ENCODE measurements around the gene DENND2D. TPM values are rescaled to one million over a fixed set of nuclear protein-coding genes. Genes with fewer than 3 reads are reported as not detected.

The DENND2D gene
- total RNA-seq, 2 donors from 2014 or later, result 15.8 to 19.8 TPM

- ATAC-seq (ENCODE audit: insufficient number of reproducible peaks, low FRiP score, low read depth), result no peak
- Histone ChIP-seq H3K27ac (no peak overlapping the region), H3K9me3 (no peaks in the 10 kb centered on the region), H3K4me3 (no peak overlapping the region), H3K4me1 (ENCODE audit: control insufficient read depth in 1 of 2, low read depth in 2 of 2) (no peaks in the 10 kb centered on the region), H3K27me3 (replicated peaks; ENCODE audit: insufficient read depth) (no peaks in the 10 kb centered on the region), H3K36me3 (peaks cover 4% of the 10 kb centered on the region)
- DNase-seq (ENCODE audit: low spot score), result no peak
- TF ChIP-seq CTCF (IDR thresholded peaks at IDR 0.05), result no peak
Observed at GRCh38 chr1:111147948-111148347, 52.5 kb downstream of the DENND2D start.

- DNase-seq (ENCODE audit: low spot score), result no peak
- H3K9me3 ChIP-seq, result no peaks in the 10 kb centered on the region
Observed at GRCh38 chr1:111145963-111146768, 54.3 kb downstream of the DENND2D start.

GRCh38 chr1:111145542-111145941 lies 54.9 kb downstream of the DENND2D start:
- Histone ChIP-seq H3K9me3 (no peaks in the 10 kb centered on the region), H3K4me1 (ENCODE audit: control insufficient read depth in 1 of 2, low read depth in 2 of 2) (peaks cover 12 to 17% of the 10 kb centered on the region in 2 donors), H3K27ac (no peak overlapping the region), H3K27me3 (replicated peaks; ENCODE audit: insufficient read depth) (no peaks in the 10 kb centered on the region), H3K4me3 (no peak overlapping the region), H3K36me3 (no peaks in the 10 kb centered on the region)
- ATAC-seq (ENCODE audit: insufficient number of reproducible peaks, low FRiP score, low read depth) (no peak), DNase-seq (ENCODE audit: low spot score) (no peak)
- TF ChIP-seq CTCF (IDR thresholded peaks at IDR 0.05), result no peak

More at GRCh38 chr1:111145963-111146768, 54.3 kb downstream of the DENND2D start:
- Histone ChIP-seq H3K27ac (no peak overlapping the region), H3K4me1 (ENCODE audit: control insufficient read depth in 1 of 2, low read depth in 2 of 2) (peaks cover 7 to 13% of the 10 kb centered on the region in 2 donors), H3K4me3 (no peak overlapping the region), H3K36me3 (peaks cover 2% of the 10 kb centered on the region), H3K27me3 (replicated peaks; ENCODE audit: insufficient read depth) (no peaks in the 10 kb centered on the region)
- ATAC-seq (ENCODE audit: insufficient number of reproducible peaks, low FRiP score, low read depth), result no peak
- TF ChIP-seq CTCF (IDR thresholded peaks at IDR 0.05), result no peak

GRCh38 chr1:111142356-111142975 lies 58.0 kb downstream of the DENND2D start:
- Histone ChIP-seq H3K9me3 (no peaks in the 10 kb centered on the region), H3K27ac (no peak overlapping the region), H3K27me3 (replicated peaks; ENCODE audit: insufficient read depth) (no peaks in the 10 kb centered on the region), H3K4me3 (no peak overlapping the region), H3K36me3 (no peaks in the 10 kb centered on the region), H3K4me1 (ENCODE audit: control insufficient read depth in 1 of 2, low read depth in 2 of 2) (peaks cover 23 to 26% of the 10 kb centered on the region in 2 donors)
- DNase-seq (ENCODE audit: low spot score) (no peak), ATAC-seq (ENCODE audit: insufficient number of reproducible peaks, low FRiP score, low read depth) (no peak)
- no peak for TF ChIP-seq CTCF (IDR thresholded peaks at IDR 0.05)
